Right atrium auricular region (tissue), 2 donors: ENCODE measurements around the gene ITPR1. TPM values are rescaled to one million over a fixed set of nuclear protein-coding genes. Genes with fewer than 3 reads are reported as not detected.
A peak's percentile ranks its signal among the peaks of the same experiment; 100 is the strongest.

Source experiments
- DNase-seq: peaks from one replicate; pipeline ENCODE4 v3.0.0-alpha.2; 2019; ENCODE audit warnings: low spot score
- H3K27ac ChIP-seq, 2 donors: fragments of 200-600 bp; sonication (generic); 1 replicate in 1 of 2; 2 replicates in 1 of 2; pipeline ENCODE4 v1.5.1; 2016 to 2019
- H3K27me3 ChIP-seq, 2 donors: fragments of 200-600 bp; sonication (generic); one replicate each; pipeline versions ENCODE4 v1.5.1 to v1.6.0; 2017 to 2019
- H3K36me3 ChIP-seq: fragments of 200-600 bp; sonication (generic); one replicate; pipeline ENCODE4 v1.5.1; 2016
- H3K4me1 ChIP-seq, 2 donors: fragments of 200-600 bp; sonication (generic); one replicate each; pipeline versions ENCODE4 v1.5.1 to v1.6.0; 2017 to 2019
- H3K4me3 ChIP-seq, 2 donors: fragments of 200-600 bp; sonication (generic); 1 replicate in 1 of 2; 2 replicates in 1 of 2; pipeline ENCODE4 v1.5.1; 2017 to 2019; ENCODE audit warnings: mild to moderate bottlenecking in 1 of 2, moderate library complexity in 1 of 2
- H3K9me3 ChIP-seq, 2 donors: fragments of 200-600 bp; sonication (generic); one replicate each; pipeline ENCODE4 v1.5.1; 2019
- total RNA-seq, 2 donors: library from RNA; depleted of rRNA; stranded (reverse); fragments of >200 nt; gene quantifications; one replicate each; pipeline ENCODE4 v1.1.0, GENCODE V29; 2016
- TF ChIP-seq, protein P1 (sequence below), 2 donors: fragments of 200-600 bp; sonication (generic); IDR thresholded peaks; one replicate each; pipeline ENCODE4 v1.5.1; 2019; ENCODE audit warnings: antibody characterized with exemption in 2 of 2

Gene ITPR1
- total RNA-seq, 2 donors from 2014 or later, result 36.7 to 42.5 TPM

DNA sequence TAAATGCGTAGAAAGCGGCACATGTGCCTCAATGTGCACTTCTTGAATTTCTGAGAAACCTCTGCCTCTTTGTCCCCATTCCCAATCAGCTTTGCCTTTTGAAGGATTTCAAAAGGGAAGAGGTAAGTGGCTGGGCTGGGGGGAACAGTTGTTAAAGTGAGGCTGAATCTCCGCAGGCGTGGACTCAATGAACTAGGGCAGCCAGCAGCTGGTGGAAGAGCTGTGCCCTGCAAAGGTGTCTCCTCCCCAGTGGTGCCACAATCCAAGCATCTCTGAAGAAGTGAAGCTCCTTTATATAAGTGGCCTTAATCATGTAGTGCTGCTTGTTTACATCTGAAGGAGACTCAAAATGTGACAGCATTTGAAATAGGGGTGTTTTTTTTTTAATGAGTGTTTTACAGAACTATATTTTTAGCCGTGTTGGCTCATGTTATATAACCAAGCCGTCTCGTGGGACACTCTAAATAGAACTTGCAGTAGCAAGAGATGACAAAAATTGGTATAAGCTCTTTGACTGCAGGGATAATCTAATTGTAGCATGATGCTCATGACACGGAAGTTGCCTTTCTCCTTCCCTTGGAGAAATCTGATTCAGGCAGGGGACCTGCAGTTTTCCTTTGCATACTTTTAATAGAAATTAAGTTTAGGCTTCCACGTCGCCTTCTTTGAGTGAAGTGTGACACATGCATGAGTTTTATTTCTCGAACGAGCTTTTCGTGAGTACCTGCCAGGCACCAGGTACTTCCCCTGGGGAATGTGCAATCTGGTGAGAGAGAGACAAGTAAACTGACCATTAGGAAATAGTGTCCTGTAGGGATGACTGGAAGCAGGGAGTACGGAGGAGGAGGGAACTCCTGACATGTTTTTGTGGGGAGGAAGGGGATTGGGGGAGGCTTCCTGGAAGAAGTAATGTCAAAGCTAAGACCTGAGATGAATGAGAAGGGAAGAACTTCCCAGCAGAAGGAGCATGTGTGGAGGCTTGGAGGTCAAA, 306.4 kb downstream of the ITPR1 start:
- Histone ChIP-seq H3K27me3 (no peaks in the 10 kb centered on the region), H3K4me3 (no peak overlapping the region), H3K36me3 (peaks cover 36% of the 10 kb centered on the region), H3K9me3 (peaks cover 0 to 7% of the 10 kb centered on the region in 2 donors), H3K4me1 (peaks cover 0 to 11% of the 10 kb centered on the region in 2 donors), H3K27ac (peak overlapping the region in 1 of 2 donors; percentile 17)
- DNase-seq, result no peak
- TF ChIP-seq, protein P1, sequence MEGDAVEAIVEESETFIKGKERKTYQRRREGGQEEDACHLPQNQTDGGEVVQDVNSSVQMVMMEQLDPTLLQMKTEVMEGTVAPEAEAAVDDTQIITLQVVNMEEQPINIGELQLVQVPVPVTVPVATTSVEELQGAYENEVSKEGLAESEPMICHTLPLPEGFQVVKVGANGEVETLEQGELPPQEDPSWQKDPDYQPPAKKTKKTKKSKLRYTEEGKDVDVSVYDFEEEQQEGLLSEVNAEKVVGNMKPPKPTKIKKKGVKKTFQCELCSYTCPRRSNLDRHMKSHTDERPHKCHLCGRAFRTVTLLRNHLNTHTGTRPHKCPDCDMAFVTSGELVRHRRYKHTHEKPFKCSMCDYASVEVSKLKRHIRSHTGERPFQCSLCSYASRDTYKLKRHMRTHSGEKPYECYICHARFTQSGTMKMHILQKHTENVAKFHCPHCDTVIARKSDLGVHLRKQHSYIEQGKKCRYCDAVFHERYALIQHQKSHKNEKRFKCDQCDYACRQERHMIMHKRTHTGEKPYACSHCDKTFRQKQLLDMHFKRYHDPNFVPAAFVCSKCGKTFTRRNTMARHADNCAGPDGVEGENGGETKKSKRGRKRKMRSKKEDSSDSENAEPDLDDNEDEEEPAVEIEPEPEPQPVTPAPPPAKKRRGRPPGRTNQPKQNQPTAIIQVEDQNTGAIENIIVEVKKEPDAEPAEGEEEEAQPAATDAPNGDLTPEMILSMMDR (IDR thresholded peaks at IDR 0.05), result no peak

DNA sequence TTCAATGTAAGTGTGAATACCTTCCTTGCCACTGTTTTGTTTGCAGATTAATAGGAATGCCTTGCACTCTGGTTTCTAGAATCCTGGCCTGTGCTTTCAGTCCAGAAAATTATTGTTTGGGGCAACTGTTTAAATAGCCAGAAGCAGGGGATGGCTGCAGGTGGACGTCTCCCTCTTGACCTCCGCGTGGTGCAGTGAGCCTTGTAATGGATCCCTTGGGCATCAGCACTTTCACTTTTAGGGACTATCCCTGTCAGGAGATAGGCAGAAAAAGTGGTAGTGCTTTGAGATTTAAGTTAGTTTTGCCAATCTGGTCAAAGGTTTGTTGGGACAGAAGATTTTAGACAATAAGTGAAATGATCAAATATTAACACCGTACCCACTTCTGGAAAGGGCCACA, 307.4 kb downstream of the ITPR1 start:
- peaks cover 0 to 11% of the 10 kb centered on the region in 2 donors for H3K4me1 ChIP-seq
- no peak overlapping the region for H3K27ac ChIP-seq
- H3K4me3 ChIP-seq, result no peak overlapping the region
- TF ChIP-seq, protein P1 (IDR thresholded peaks at IDR 0.05), result no peak
- H3K36me3 ChIP-seq, result peaks cover 41% of the 10 kb centered on the region
- no peak for DNase-seq
- no peaks in the 10 kb centered on the region for H3K27me3 ChIP-seq
- H3K9me3 ChIP-seq, result peaks cover 0 to 7% of the 10 kb centered on the region in 2 donors

DNA sequence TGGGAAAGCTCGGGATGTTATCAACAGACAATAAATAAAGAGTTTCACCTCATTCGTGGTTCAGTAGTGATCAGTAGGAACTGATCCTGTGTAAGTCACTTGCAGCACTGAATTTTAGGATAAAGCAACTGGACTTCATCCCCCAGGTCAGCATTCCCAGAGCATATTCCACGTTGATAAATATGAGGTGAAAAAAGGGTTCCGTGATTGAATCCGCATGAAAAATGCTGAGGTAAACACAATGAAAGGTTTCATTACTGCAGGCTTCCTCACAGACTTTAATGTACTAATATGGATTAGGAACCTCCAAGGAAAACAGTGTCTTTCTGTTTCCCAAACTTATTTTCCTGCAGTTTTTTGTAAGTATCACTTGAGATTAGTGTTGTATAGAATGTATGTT, 308.7 kb downstream of the ITPR1 start:
- H3K27ac ChIP-seq, result no peak overlapping the region
- H3K4me3 ChIP-seq, result no peak overlapping the region
- peaks cover 0 to 6% of the 10 kb centered on the region in 2 donors for H3K9me3 ChIP-seq
- peaks cover 0 to 11% of the 10 kb centered on the region in 2 donors for H3K4me1 ChIP-seq
- TF ChIP-seq, protein P1 (IDR thresholded peaks at IDR 0.05), result no peak
- H3K27me3 ChIP-seq, result no peaks in the 10 kb centered on the region
- peaks cover 28% of the 10 kb centered on the region for H3K36me3 ChIP-seq
- DNase-seq, result no peak

DNA sequence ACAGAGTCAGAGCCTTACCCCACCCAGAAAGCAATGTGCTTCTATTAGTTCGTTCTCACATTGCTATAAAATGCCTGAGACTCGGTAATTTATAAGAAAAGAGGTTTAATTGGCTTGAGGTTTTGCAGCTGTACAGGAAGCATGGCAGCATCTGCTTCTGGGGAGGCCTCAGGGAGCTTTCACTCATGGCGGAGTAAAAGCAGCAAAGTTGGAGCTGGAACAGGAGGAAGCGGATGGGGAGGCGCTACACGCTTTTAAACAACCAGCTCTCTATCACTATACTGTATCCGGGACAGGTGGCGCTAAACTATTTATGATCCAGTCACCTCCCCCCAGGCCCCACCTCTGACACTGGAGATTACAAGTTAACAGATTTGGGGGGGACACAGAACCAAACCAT, 309.8 kb downstream of the ITPR1 start:
- DNase-seq, result no peak
- H3K36me3 ChIP-seq, result peaks cover 22% of the 10 kb centered on the region

DNA sequence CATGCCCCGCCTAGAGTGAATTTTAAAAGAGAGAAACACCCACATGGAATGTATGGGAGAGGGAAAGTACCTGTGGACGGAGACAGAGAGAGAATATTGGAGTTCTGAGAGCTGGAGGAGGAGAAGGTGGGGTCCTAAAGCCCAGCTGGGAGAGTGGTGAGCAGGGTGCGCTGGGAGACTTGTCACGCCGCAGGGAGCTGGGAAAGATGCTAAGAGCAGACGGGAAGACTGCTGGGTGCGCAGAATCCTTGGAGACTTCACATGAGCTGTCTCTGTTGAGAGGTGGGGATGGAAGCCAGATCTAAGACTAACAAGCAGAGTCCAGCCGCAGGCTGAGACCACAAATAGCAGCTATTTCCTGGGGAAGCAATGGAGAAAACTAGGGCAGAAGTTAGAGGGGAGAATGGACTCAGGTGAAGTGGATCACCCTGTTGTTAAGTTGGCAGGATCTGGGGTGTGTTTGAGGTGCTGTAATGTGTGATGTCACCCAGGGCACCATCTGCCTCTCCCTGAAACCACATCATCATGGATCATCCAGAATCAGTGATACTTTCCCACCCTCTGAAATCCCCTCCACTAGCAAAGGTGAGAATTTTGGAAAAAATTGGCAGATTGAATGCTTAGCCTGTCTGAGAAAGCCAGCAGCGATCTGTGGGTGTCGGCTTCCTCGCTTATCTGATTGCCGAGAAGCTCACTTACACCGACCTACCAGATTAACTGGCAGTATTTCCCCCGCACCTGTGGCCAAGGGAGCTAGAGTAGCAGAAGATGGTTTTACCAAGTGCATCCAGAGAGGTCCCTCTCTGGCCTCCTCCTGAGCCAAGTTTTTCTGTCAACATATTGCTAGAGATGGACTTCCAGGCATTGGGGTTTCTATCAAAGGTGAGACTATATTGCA, 311.3 kb downstream of the ITPR1 start:
- Histone ChIP-seq H3K4me3 (no peak overlapping the region), H3K27me3 (no peaks in the 10 kb centered on the region), H3K9me3 (no peaks in the 10 kb centered on the region), H3K36me3 (peaks cover 22% of the 10 kb centered on the region), H3K4me1 (peaks cover 0 to 6% of the 10 kb centered on the region in 2 donors), H3K27ac (no peak overlapping the region)
- no peak for DNase-seq
- TF ChIP-seq, protein P1 (IDR thresholded peaks at IDR 0.05), result no peak

More for the DNA sequence above, 309.8 kb downstream of the ITPR1 start:
- TF ChIP-seq, protein P1 (IDR thresholded peaks at IDR 0.05), result no peak
- H3K27me3 ChIP-seq, result no peaks in the 10 kb centered on the region
- H3K4me1 ChIP-seq, result peaks cover 0 to 11% of the 10 kb centered on the region in 2 donors
- H3K9me3 ChIP-seq, result no peaks in the 10 kb centered on the region
- no peak overlapping the region for H3K4me3 ChIP-seq
- no peak overlapping the region for H3K27ac ChIP-seq
